Retinal pigment epithelial cell (primary cell): Measurements from ENCODE around the gene LETMD1.

Experiments used
- DNase-seq: peaks from one replicate; pipeline ENCODE4 v3.0.0-alpha.2; 2010; ENCODE audit warnings: low read depth
- H3K4me3 ChIP-seq: 2 replicates; pipeline ENCODE4 v1.5.1; 2011; ENCODE audit warnings: mild to moderate bottlenecking, low read length, control low read depth, moderate library complexity
- CTCF ChIP-seq: conservative IDR thresholded peaks from 2 replicates; pipeline ENCODE4 v1.5.1; 2011; ENCODE audit warnings: low read depth, low read length, control low read depth, inconsistent platforms

Gene LETMD1

GRCh38 chr12:51036279-51036678 is 11.8 kb upstream of the LETMD1 start:
- H3K4me3 ChIP-seq = no peak overlapping the region
- no peak for DNase-seq
- TF ChIP-seq CTCF = no peak

- peak overlapping the region; percentile 96 for H3K4me3 ChIP-seq
- TF ChIP-seq CTCF = no peak
- DNase-seq = no peak
Observed at GRCh38 chr12:51048661-51049251, 629 bp downstream of the LETMD1 start.

GRCh38 chr12:51049525-51049924 is 1.4 kb downstream of the LETMD1 start:
- no peak for TF ChIP-seq CTCF
- H3K4me3 ChIP-seq = peak overlapping the region; percentile 96
- DNase-seq = no peak

GRCh38 chr12:51051787-51052186 is 3.7 kb downstream of the LETMD1 start:
- no peak for DNase-seq
- no peak overlapping the region for H3K4me3 ChIP-seq
- TF ChIP-seq CTCF = no peak

GRCh38 chr12:51055060-51055459 is 6.9 kb downstream of the LETMD1 start:
- no peak for DNase-seq
- no peak overlapping the region for H3K4me3 ChIP-seq
- TF ChIP-seq CTCF = no peak

- TF ChIP-seq CTCF = no peak
- H3K4me3 ChIP-seq = no peak overlapping the region
- DNase-seq = no peak
Observed at GRCh38 chr12:51056242-51056641, 8.1 kb downstream of the LETMD1 start.

- H3K4me3 ChIP-seq = no peak overlapping the region
- DNase-seq = no peak
- no peak for TF ChIP-seq CTCF
Observed at GRCh38 chr12:51059086-51059485, 11.0 kb downstream of the LETMD1 start.
